Iris pigment epithelial cell (primary cell): ENCODE results near the gene QRFPR.
A peak's percentile ranks its signal among the peaks of the same experiment; 100 is the strongest.
"Not testable (repeated sequence)": the region's sequence is repeated elsewhere in the genome, so short reads cannot be mapped to it uniquely, and the experiment has no call there.

ENCODE experiments used
- DNase-seq: peaks from one replicate; pipeline ENCODE4 v3.0.0-alpha.2; 2011; ENCODE audit warnings: low read depth

QRFPR gene

DNA sequence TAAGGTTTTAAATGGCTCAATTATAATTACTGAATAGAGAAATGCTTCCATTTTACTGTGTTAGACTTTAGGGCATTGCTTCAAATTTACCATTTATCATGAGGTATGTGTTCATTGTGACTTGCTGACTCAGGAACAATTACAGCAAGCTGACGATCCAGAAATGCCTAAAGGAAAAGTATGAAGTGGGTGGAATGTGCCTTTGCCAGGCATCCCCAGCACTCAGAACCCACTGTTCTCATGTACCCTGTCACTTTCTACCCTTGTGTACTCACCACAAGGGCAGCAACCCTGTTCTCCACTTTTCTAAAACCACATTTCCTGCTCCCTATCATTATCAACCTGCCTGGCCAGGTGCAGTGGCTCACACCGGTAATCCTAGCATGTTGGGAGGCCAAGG is 41.5 kb downstream of the QRFPR start:
- peak; percentile 3 for DNase-seq

DNA sequence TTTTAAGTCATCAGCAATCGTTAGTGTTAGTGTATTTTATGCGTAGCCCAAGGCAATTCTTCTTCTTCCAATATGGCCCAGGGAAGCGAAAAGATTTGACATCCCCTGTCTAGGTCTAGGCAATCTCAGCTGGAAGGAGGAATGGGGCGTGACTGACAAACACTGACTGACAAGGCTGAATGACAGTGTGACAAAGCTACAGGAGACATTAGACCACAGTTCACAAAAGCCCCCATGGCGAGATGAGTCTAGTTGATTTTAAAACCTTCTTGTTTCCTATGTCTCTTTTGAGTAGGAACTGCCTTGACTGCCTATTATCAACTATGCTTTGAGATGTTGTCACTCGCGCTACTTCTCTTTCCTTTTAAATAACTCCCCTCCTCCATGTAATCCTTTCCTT is 42.3 kb downstream of the QRFPR start:
- no peak for DNase-seq

DNA sequence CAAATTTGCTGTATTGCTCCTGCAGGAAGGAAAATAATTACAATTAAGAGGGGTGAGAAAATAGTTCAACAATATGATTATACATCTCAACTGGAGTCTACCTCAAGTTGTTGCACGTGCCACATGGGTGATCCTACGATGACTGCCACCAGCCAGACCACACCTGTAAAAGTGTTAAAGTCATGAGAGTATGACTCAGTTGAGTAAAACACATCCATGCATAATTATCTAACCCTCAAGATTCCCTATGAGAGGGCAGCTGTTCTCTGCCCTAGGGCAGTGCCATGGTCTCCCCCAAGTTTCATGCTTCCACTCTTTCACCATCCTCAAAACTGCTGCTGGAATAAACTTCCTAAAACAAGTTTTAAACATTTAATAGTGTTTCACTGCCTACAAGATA is 44.1 kb downstream of the QRFPR start:
- DNase-seq, result no peak

GRCh38 chr4:121330180-121330665 is 50.6 kb downstream of the QRFPR start:
- DNase-seq, result no peak

- no peak for DNase-seq
These were observed 54.2 kb downstream of the QRFPR start for GRCh38 chr4:121326597-121326996.

GRCh38 chr4:121324331-121324730 is 56.5 kb downstream of the QRFPR start:
- DNase-seq, result no peak

- DNase-seq, result no peak
These were observed 59.4 kb downstream of the QRFPR start for GRCh38 chr4:121321466-121321865.

- peak; percentile 56 for DNase-seq
These were observed 64.7 kb downstream of the QRFPR start for GRCh38 chr4:121316091-121316490.

DNA sequence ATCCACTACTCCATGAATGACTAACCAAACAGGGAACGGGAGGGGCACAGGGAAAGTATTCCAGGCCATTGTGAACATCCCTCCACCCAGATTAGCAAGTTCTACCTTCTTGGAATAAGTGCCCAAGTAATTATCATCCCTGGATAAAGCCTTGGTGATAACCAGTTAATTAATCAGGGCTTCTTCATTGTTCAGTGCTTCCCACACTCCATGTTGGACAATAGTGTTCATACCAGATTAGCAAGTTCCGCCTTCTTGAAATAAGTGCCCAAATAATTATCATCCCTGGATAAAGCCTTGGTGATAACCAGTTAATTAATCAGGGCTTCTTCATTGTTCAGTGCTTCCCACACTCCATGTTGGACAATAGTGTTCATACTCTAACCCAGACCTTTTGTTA is 67.4 kb downstream of the QRFPR start:
- DNase-seq, result not testable (repeated sequence)

DNA sequence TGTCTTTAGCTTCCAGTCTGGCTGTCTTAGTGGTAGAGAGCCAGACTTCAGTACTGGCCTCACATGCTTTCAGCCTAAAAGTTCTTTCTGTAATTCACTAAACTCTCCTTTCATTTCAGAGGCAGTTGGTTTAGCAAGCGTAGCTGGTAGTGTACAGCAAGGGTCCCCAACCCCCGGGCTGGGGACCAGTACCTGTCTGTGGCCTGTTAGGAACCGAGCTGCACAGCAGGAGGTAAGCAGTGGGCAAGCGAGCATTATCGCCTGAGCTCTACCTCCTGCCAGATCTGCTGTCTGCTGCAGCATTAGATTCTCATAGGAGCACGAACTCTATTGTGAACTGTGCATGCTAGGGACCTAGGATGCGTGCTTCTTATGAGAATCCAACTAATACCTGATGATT is 72.0 kb downstream of the QRFPR start:
- no peak for DNase-seq

- no peak for DNase-seq
These were observed 72.5 kb downstream of the QRFPR start for GRCh38 chr4:121308328-121308663.

DNA sequence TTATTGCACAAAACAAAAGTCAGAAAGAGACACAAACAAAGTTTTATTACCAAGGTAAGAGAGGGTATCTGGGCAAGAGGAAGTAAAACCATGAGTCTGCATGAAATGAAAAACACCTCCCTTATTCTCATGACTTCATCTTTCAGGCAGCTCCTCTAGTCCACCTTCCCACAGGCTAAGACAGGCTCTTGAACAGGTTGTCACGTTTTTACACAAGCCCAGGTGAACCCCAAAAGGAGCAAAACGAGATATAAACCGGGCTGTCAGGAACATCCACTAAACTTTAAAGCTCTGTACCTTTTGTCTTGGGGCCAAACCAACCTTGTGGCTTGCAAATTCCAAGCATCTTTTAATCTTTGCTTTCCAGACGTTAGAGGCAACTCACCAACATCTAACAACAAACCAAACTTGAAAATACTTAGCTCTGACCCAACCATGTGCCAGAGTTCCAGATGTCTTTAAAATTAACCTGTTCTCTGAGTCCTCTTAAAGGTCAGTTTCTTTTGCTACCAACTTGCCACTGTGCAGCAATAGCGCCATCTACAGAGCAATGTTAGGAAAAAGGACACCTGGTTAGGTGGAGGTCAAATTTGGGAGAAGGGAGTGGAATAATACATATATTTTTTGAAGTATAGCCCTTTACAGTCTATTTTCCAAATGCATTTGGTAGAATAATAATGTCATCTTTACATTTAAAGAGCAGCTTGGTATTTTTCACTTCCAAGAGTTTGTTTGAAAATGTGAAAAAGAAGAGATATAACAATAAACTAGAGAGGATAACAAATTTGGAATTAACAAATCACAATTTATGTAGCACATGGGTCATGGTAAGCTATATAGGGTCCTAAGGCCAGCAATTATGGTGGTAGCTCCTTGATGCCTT is 73.1 kb downstream of the QRFPR start:
- peak; percentile 69 for DNase-seq

DNA sequence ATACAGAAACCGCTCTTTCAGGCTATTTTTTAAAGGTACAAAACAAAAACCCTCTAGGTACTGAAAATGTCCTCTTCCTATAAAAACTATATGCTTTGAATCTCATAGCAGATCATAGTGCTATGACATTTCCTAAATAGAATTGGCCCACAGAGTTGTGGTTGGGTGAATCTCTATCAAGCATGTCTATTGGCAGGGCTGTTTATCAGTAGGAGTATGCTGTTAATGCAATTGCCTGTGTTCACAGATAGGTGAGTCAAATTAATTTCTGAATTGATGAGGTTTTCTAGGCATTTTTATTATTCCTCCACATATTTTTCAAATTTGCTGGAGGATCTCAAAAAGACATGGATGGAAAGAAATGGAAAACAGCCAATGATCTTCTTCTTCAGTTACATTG is 73.9 kb downstream of the QRFPR start:
- DNase-seq, result no peak

GRCh38 chr4:121304893-121305292 is 75.9 kb downstream of the QRFPR start:
- DNase-seq, result no peak

GRCh38 chr4:121299367-121299766 is 81.5 kb downstream of the QRFPR start:
- no peak for DNase-seq

DNA sequence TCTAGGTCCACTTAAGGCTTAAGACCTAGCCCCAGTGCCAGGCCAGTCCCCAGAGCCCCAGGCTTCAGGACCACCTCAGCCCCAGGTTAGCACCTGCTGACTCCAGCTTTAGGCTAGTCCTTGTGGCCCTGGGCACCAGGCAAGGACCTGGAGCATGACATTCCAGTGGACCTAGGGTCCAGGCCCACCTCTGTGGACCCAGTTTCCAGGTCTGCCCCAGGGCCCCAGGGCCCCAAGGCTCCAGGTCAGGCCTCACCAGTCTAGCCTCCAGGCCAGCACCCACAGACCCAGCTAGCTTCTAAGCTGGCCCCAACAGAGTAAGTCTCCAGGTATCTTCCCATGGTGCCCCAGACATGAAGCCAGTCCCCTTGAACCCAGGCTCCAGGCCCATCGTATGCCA is 97.5 kb downstream of the QRFPR start:
- no peak for DNase-seq

DNA sequence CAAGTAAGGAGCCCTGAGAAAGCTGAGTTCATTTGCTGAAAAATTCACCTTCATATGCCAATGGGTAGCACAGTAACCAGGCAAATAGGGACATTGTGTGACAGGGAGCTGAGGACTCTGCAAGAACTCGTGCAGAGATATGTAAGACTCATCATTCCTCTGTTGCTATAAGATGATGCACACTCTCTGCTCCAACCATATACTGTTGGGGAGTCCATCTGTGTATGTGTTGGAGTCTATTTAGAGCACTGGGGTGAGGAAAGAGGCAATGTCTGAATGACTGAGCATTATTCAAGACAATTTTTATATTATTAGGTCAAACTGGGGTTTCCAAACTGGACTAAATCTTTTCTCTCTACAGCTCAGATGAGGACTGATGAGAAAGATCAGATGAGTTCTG is 100.4 kb downstream of the QRFPR start:
- no peak for DNase-seq

DNA sequence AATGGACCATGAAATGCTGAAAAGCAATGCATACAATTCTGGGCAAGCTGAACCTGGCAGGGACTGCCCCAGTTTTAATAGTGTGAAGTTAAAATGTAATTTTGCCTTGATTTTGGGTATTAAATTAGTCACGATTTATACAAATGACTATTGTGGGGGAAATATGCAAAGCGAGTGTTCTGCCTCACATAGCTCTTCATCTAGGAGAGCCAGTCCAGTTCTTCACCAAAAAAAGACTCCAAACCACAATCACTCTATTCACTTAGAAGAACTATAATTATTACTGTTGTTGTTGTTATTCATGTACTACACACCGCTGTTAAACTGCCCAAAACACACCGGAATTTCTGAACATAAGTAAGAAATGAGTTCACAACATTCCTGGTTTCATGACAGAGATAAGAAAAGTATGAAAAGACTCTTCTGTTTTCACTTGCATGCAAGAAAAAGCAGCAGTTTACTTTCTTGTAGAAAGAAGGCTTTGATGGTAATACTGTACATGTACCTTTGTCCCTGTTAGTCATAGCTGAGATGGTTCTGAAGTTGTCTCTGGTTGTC is 101.9 kb downstream of the QRFPR start:
- peak; percentile 83 for DNase-seq
